Smooth muscle cell (in vitro differentiated cells): ENCODE results near the gene HSD17B1. TPM values are rescaled to one million over a fixed set of nuclear protein-coding genes. Genes with fewer than 3 reads are reported as not detected.

ENCODE experiments used
- DNase-seq: peaks from one replicate; lab custom pipeline; 2025; ENCODE audit not compliant: unreplicated experiment; lab: John Stamatoyannopoulos, UW
- H2AFZ ChIP-seq: fragments of 200-600 bp; sonication (generic); 2 replicates; pipeline ENCODE4 v1.6.0; 2016; ENCODE audit warnings: antibody characterized with exemption, low read depth, mild to moderate bottlenecking
- H3F3A ChIP-seq: fragments of 200-600 bp; sonication (generic); 2 replicates; pipeline ENCODE4 v1.6.0; 2017; ENCODE audit warnings: antibody characterized with exemption, low read depth
- H3K27ac ChIP-seq: fragments of 200-600 bp; sonication (generic); 2 replicates; pipeline ENCODE4 v1.5.1; 2016; ENCODE audit warnings: low read depth, mild to moderate bottlenecking
- H3K27me3 ChIP-seq: fragments of 200-600 bp; sonication (generic); 2 replicates; pipeline ENCODE4 v1.6.1; 2016; ENCODE audit warnings: low read depth, mild to moderate bottlenecking
- H3K36me3 ChIP-seq: fragments of 200-600 bp; sonication (generic); 2 replicates; pipeline ENCODE4 v1.5.1; 2016; ENCODE audit warnings: low read depth
- H3K4me1 ChIP-seq: fragments of 200-600 bp; sonication (generic); 2 replicates; pipeline ENCODE4 v1.5.1; 2016; ENCODE audit warnings: low read depth
- H3K4me2 ChIP-seq: fragments of 200-600 bp; sonication (generic); 2 replicates; pipeline ENCODE4 v1.6.0; 2016; ENCODE audit warnings: mild to moderate bottlenecking
- H3K4me3 ChIP-seq: fragments of 200-600 bp; sonication (generic); 2 replicates; pipeline ENCODE4 v1.5.1; 2016; ENCODE audit warnings: mild to moderate bottlenecking
- H3K79me2 ChIP-seq: fragments of 200-600 bp; sonication (generic); 2 replicates; pipeline ENCODE4 v1.6.0; 2016; ENCODE audit warnings: low read depth, mild to moderate bottlenecking
- H3K9ac ChIP-seq: fragments of 200-600 bp; sonication (generic); 2 replicates; pipeline ENCODE4 v1.6.0; 2016; ENCODE audit warnings: low read depth
- H3K9me3 ChIP-seq: fragments of 200-600 bp; sonication (generic); replicated peaks from 2 replicates; pipeline ENCODE4 v1.5.1; 2016; ENCODE audit warnings: low read depth
- H4K20me1 ChIP-seq: fragments of 200-600 bp; sonication (generic); 2 replicates; pipeline ENCODE4 v1.6.0; 2016; ENCODE audit warnings: low read depth
- WGBS: methylation state at CpG from one replicate; pipeline ENCODE4 v1.1.7; 2016; ENCODE audit warnings: low lambda C conversion rate; 5-methylcytosine and 5-hydroxymethylcytosine counted together
- polyA plus RNA-seq: library from polyadenylated mRNA; unstranded; fragments of >200 nt; fragmentation: Nextera tagmentation; extraction: Ambion mirVana; gene quantifications from 2 replicates; pipeline ENCODE4 v1.2.1, GENCODE V29; 2016
- total RNA-seq: library from RNA; depleted of rRNA; stranded (reverse); fragments of >200 nt; gene quantifications from 2 replicates; pipeline ENCODE4 v1.2.3, GENCODE V29; 2014
- TF ChIP-seq, protein P1 (sequence below): fragments of 200-600 bp; sonication (generic); IDR thresholded peaks from 2 replicates; pipeline ENCODE4 v1.5.1; 2017; ENCODE audit warnings: borderline replicate concordance, mild to moderate bottlenecking, antibody characterized with exemption; ENCODE audit not compliant: insufficient read depth, poor library complexity, severe bottlenecking

HSD17B1 gene
- total and polyA plus RNA-seq, 2 experiments from 2014 or later, result 0.40 to 3.5 TPM

DNA sequence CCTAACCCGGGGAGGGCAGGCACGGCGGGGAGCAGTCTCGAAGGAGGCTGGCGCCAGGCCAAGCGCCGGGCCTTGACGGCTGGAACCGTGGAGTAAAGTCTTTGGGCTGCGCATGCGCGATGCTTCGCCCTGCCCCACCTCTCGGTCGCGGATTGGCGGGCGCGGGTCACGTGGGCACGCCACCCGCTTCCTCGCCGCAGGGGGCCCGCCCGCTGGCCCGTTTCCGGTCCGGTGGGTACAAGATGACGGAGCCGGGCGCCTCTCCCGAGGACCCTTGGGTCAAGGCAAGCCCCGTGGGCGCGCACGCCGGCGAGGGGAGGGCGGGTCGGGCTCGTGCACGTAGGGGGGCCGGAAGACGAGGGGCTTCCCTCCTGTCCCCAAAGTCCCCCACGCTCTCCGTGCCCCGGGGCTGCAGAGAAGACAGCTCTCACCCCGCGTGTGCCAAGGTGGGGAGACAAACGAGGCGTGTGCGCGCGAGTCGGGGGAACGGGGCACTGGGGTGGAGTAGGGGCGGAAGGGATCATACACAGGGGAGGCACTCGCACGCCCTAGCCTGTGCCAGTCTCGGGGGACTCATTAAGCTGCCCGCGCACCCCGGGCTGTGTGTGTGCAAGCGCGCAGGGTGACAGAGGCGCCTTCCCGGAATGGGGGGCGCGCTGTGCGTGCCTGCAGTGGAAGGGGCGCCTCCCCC is 14.3 kb downstream of the HSD17B1 start, which contains the start of gene MLX:
Gene MLX (plus strand): TSS at position 218 of the 691 bp plus-strand sequence. CDS start 25 bp downstream, at position 243.
- peaks cover 8% of the 10 kb centered on the region for H3F3A ChIP-seq
- peak within 1 kb of the TSS; percentile 87 for H3K4me3 ChIP-seq
- peak within 1 kb of the TSS; percentile 22 for H2AFZ ChIP-seq
- no peaks in the 10 kb centered on the region for H3K27me3 ChIP-seq
- peaks cover 30% of the 10 kb centered on the region for H3K79me2 ChIP-seq
- TF ChIP-seq, protein P1, sequence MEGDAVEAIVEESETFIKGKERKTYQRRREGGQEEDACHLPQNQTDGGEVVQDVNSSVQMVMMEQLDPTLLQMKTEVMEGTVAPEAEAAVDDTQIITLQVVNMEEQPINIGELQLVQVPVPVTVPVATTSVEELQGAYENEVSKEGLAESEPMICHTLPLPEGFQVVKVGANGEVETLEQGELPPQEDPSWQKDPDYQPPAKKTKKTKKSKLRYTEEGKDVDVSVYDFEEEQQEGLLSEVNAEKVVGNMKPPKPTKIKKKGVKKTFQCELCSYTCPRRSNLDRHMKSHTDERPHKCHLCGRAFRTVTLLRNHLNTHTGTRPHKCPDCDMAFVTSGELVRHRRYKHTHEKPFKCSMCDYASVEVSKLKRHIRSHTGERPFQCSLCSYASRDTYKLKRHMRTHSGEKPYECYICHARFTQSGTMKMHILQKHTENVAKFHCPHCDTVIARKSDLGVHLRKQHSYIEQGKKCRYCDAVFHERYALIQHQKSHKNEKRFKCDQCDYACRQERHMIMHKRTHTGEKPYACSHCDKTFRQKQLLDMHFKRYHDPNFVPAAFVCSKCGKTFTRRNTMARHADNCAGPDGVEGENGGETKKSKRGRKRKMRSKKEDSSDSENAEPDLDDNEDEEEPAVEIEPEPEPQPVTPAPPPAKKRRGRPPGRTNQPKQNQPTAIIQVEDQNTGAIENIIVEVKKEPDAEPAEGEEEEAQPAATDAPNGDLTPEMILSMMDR, result no peak
- H3K9ac ChIP-seq, result peak within 1 kb of the TSS; percentile 76
- H4K20me1 ChIP-seq, result no peaks in the 10 kb centered on the region
- H3K4me1 ChIP-seq, result peaks cover 14% of the 10 kb centered on the region
- H3K9me3 ChIP-seq, result no peaks in the 10 kb centered on the region
- H3K4me2 ChIP-seq, result peak within 1 kb of the TSS; percentile 94
- H3K27ac ChIP-seq, result peak within 1 kb of the TSS; percentile 56
- H3K36me3 ChIP-seq, result peaks cover 3% of the 10 kb centered on the region
- peak; percentile 76 for DNase-seq
- WGBS, result under 1% methylated on average over 57 of the region's 72 CpGs

DNA sequence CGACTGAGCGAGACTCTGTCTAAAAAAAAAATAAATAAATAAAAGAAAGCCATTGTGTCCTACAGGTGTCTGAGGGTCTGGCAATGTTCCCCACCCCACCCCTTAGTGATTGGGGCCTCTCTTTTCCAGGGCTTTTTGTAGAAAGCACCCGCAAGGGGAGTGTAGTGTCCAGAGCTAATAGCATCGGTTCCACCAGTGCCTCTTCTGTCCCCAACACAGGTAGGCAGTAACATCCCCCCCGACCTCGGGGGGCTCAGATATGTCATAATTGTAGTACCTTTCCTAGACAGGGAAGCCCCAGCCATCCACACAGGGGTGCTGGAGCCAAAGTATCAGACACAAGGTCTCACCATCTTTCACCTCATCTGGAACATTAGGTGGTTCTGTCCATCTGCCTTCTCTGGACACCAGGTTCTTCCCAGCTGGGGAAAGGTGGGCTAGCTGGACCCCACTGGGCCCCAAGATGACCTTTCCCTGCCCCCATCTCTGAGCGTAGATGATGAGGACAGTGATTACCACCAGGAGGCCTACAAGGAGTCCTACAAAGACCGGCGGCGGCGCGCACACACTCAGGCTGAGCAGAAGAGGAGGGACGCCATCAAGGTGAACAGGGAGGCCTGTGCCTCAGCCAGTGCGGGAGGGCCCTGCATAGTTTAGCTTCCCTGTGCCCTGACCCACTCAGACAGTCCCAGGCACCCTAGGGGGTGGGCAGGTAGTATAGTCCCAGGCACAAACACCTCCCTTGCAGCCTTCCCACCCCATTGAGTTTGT is 15.8 kb downstream of the HSD17B1 start:
- no peaks in the 10 kb centered on the region for H4K20me1 ChIP-seq
- H3K4me2 ChIP-seq, result peak overlapping the region; percentile 94
- WGBS, result 96% methylated on average over 14 of the region's 14 CpGs
- H3K9me3 ChIP-seq, result no peaks in the 10 kb centered on the region
- H3K27me3 ChIP-seq, result no peaks in the 10 kb centered on the region
- TF ChIP-seq, protein P1, result no peak
- H3K4me1 ChIP-seq, result peaks cover 5% of the 10 kb centered on the region
- peaks cover 12% of the 10 kb centered on the region for H3F3A ChIP-seq
- peak overlapping the region; percentile 87 for H3K4me3 ChIP-seq
- peaks cover 3% of the 10 kb centered on the region for H3K36me3 ChIP-seq
- DNase-seq, result no peak
- H3K27ac ChIP-seq, result no peak overlapping the region
- H2AFZ ChIP-seq, result no peak overlapping the region
- peaks cover 16% of the 10 kb centered on the region for H3K79me2 ChIP-seq
- H3K9ac ChIP-seq, result no peak overlapping the region

DNA sequence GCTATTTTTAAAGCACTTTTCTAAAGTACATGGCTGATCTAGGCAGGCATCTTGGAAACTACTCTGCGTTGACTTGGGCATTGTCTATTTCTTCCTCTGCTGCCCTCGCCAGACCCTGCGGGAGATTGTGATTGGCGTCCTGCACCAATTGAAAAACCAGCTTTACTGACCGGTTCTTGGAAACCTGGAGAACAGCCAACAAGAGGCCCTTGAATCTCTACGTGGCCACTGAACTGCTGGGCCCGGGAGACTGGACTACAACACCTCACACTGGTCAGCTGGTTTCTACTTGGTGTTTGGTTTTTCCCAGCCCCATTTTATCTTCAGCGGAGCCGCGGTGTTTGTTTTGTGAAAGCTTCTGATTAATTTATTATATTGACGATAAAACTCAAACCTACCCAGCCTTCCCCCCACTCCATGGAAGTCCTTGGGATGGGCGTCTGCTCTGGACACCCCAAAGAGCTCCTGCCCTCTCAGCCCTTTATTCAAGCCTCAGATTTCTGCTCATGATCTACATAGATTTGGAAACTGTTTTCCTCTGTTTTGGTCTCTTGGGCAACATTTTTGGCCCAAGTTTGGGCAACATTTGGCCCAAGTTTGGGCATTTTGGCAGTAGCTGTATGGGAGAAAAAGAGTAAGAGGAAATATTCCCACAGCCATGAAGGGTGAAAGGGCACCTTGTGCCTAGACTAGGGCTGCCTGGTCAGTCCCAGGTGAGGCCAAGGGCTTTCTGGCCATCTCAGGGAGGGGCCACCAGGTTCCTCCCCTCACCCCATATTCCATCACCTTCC is 18.9 kb downstream of the HSD17B1 start:
- TF ChIP-seq, protein P1, result no peak
- H3K4me2 ChIP-seq, result no peak overlapping the region
- H2AFZ ChIP-seq, result no peak overlapping the region
- peaks cover 11% of the 10 kb centered on the region for H3F3A ChIP-seq
- no peaks in the 10 kb centered on the region for H3K9me3 ChIP-seq
- H3K27me3 ChIP-seq, result no peaks in the 10 kb centered on the region
- H3K9ac ChIP-seq, result no peak overlapping the region
- DNase-seq, result no peak
- 98% methylated on average over 12 of the region's 12 CpGs for WGBS
- peaks cover 13% of the 10 kb centered on the region for H3K79me2 ChIP-seq
- H3K36me3 ChIP-seq, result peaks cover 3% of the 10 kb centered on the region
- H4K20me1 ChIP-seq, result no peaks in the 10 kb centered on the region
- H3K4me3 ChIP-seq, result no peak overlapping the region
- no peak overlapping the region for H3K27ac ChIP-seq
- H3K4me1 ChIP-seq, result peaks cover 4% of the 10 kb centered on the region
